Measurements from ENCODE around the gene AKNAD1.

Gene AKNAD1

GRCh38 chr1:108780937-108781574, 75.8 kb downstream of the AKNAD1 start:
- H4K20me1 ChIP-seq (ENCODE audit: insufficient read depth, low read length): no peaks in the 10 kb centered on the region
- no peaks in the 10 kb centered on the region for H3K27me3 ChIP-seq (replicated peaks; ENCODE audit: insufficient read depth, low read length)
- no peak for DNase-seq
- no peak overlapping the region for H3K4me2 ChIP-seq (ENCODE audit: low read depth, low read length)
- H3K9ac ChIP-seq (ENCODE audit: low read length): no peak overlapping the region
- no peaks in the 10 kb centered on the region for H3K79me2 ChIP-seq (ENCODE audit: low read length)
- H3F3A ChIP-seq (ENCODE audit: insufficient read depth, low read length): no peaks in the 10 kb centered on the region
- no peak overlapping the region for H2AFZ ChIP-seq (ENCODE audit: low read length)
- no peaks in the 10 kb centered on the region for H3K9me3 ChIP-seq (replicated peaks; ENCODE audit: insufficient read depth, low read length)
- H3K9me2 ChIP-seq (replicated peaks; ENCODE audit: insufficient read depth, low read length): no peaks in the 10 kb centered on the region
- no peaks in the 10 kb centered on the region for H3K4me1 ChIP-seq (ENCODE audit: low read length)
- H3K36me3 ChIP-seq (replicated peaks; ENCODE audit: insufficient read depth, low read length): no peaks in the 10 kb centered on the region
- H3K27ac ChIP-seq (ENCODE audit: low read length): no peak overlapping the region
- TF ChIP-seq EZH2 (optimal IDR thresholded peaks at IDR 0.05; ENCODE audit: low read depth, low read length): no peak
- no peak for TF ChIP-seq EZH2phosphoT487 (IDR thresholded peaks at IDR 0.05; ENCODE audit: low read length)
- no peak for TF ChIP-seq CTCF (IDR thresholded peaks at IDR 0.05; ENCODE audit: low read length)
- H3K4me3 ChIP-seq (ENCODE audit: low read length): no peak overlapping the region

- no peak overlapping the region for H3K4me2 ChIP-seq (ENCODE audit: low read depth, low read length)
- no peaks in the 10 kb centered on the region for H3K36me3 ChIP-seq (replicated peaks; ENCODE audit: insufficient read depth, low read length)
- no peaks in the 10 kb centered on the region for H3K9me2 ChIP-seq (replicated peaks; ENCODE audit: insufficient read depth, low read length)
- no peaks in the 10 kb centered on the region for H3K27me3 ChIP-seq (replicated peaks; ENCODE audit: insufficient read depth, low read length)
- H2AFZ ChIP-seq (ENCODE audit: low read length): no peak overlapping the region
- no peaks in the 10 kb centered on the region for H3F3A ChIP-seq (ENCODE audit: insufficient read depth, low read length)
- no peaks in the 10 kb centered on the region for H3K79me2 ChIP-seq (ENCODE audit: low read length)
- no peaks in the 10 kb centered on the region for H4K20me1 ChIP-seq (ENCODE audit: insufficient read depth, low read length)
- no peak overlapping the region for H3K9ac ChIP-seq (ENCODE audit: low read length)
- TF ChIP-seq CTCF (IDR thresholded peaks at IDR 0.05; ENCODE audit: low read length) (no peak), EZH2 (optimal IDR thresholded peaks at IDR 0.05; ENCODE audit: low read depth, low read length) (no peak), EZH2phosphoT487 (IDR thresholded peaks at IDR 0.05; ENCODE audit: low read length) (no peak)
- H3K9me3 ChIP-seq (replicated peaks; ENCODE audit: insufficient read depth, low read length): no peaks in the 10 kb centered on the region
- H3K27ac ChIP-seq (ENCODE audit: low read length): no peak overlapping the region
- no peaks in the 10 kb centered on the region for H3K4me1 ChIP-seq (ENCODE audit: low read length)
- no peak overlapping the region for H3K4me3 ChIP-seq (ENCODE audit: low read length)
- DNase-seq: no peak
These were observed 77.4 kb downstream of the AKNAD1 start for GRCh38 chr1:108779455-108779854.

- Histone ChIP-seq H3K9me3 (replicated peaks; ENCODE audit: insufficient read depth, low read length) (no peaks in the 10 kb centered on the region), H3K79me2 (ENCODE audit: low read length) (no peaks in the 10 kb centered on the region), H2AFZ (ENCODE audit: low read length) (no peak overlapping the region), H3F3A (ENCODE audit: insufficient read depth, low read length) (no peaks in the 10 kb centered on the region), H3K4me3 (ENCODE audit: low read length) (no peak overlapping the region), H3K27me3 (replicated peaks; ENCODE audit: insufficient read depth, low read length) (no peaks in the 10 kb centered on the region), H3K4me1 (ENCODE audit: low read length) (no peaks in the 10 kb centered on the region), H3K9me2 (replicated peaks; ENCODE audit: insufficient read depth, low read length) (no peaks in the 10 kb centered on the region), H3K9ac (ENCODE audit: low read length) (no peak overlapping the region), H3K27ac (ENCODE audit: low read length) (no peak overlapping the region), H3K4me2 (ENCODE audit: low read depth, low read length) (no peak overlapping the region), H3K36me3 (replicated peaks; ENCODE audit: insufficient read depth, low read length) (no peaks in the 10 kb centered on the region), H4K20me1 (ENCODE audit: insufficient read depth, low read length) (no peaks in the 10 kb centered on the region)
- TF ChIP-seq EZH2phosphoT487 (IDR thresholded peaks at IDR 0.05; ENCODE audit: low read length): no peak
- DNase-seq: no peak
These were observed 79.1 kb downstream of the AKNAD1 start for GRCh38 chr1:108777839-108778238.

- H3K9ac ChIP-seq (ENCODE audit: low read length): no peak overlapping the region
- H3K27me3 ChIP-seq (replicated peaks; ENCODE audit: insufficient read depth, low read length): no peaks in the 10 kb centered on the region
- DNase-seq: no peak
- no peaks in the 10 kb centered on the region for H3F3A ChIP-seq (ENCODE audit: insufficient read depth, low read length)
- H3K9me2 ChIP-seq (replicated peaks; ENCODE audit: insufficient read depth, low read length): no peaks in the 10 kb centered on the region
- no peak overlapping the region for H2AFZ ChIP-seq (ENCODE audit: low read length)
- H3K79me2 ChIP-seq (ENCODE audit: low read length): no peaks in the 10 kb centered on the region
- no peak for TF ChIP-seq CTCF (IDR thresholded peaks at IDR 0.05; ENCODE audit: low read length)
- no peaks in the 10 kb centered on the region for H3K4me1 ChIP-seq (ENCODE audit: low read length)
- no peak overlapping the region for H3K4me2 ChIP-seq (ENCODE audit: low read depth, low read length)
- no peak overlapping the region for H3K4me3 ChIP-seq (ENCODE audit: low read length)
- no peaks in the 10 kb centered on the region for H3K36me3 ChIP-seq (replicated peaks; ENCODE audit: insufficient read depth, low read length)
- H4K20me1 ChIP-seq (ENCODE audit: insufficient read depth, low read length): no peaks in the 10 kb centered on the region
- no peak overlapping the region for H3K27ac ChIP-seq (ENCODE audit: low read length)
- no peaks in the 10 kb centered on the region for H3K9me3 ChIP-seq (replicated peaks; ENCODE audit: insufficient read depth, low read length)
These were observed 89.2 kb downstream of the AKNAD1 start for GRCh38 chr1:108767708-108768107.
